Endothelial cell of umbilical vein (primary cell): ENCODE data around the gene PRLR. TPM values are rescaled to one million over a fixed set of nuclear protein-coding genes. Genes with fewer than 3 reads are reported as not detected.

ENCODE experiments used
- BruUV-seq: library from RNA; stranded (reverse); fragments of 400-500 nt; replicated peaks from 2 replicates; lab custom pipeline; 2021; lab: Mats Ljungman, UMichigan
- CTCF ChIA-PET: fragments of 300-600, 350-600 bp; sonication (Branson Sonifier 250); formaldehyde crosslinking; loops from one replicate; lab custom pipeline; 2021; ENCODE audit warnings: antibody characterized with exemption, inconsistent platforms; lab: Charles Lee
- POLR2A ChIA-PET: fragments of 300-600, 350-600 bp; sonication (Branson Sonifier 250); formaldehyde crosslinking; loops from one replicate; lab custom pipeline; 2021; ENCODE audit warnings: antibody characterized with exemption, inconsistent platforms; lab: Charles Lee
- DNase-seq: peaks from one replicate; pipeline ENCODE4 v3.0.0-alpha.2; 2011; ENCODE audit warnings: low read depth, low spot score
- FAIRE-seq: peaks from 2 replicates; lab custom pipeline; 2011; peaks lifted over from hg19 to GRCh38; lab: Jason Lieb, UNC
- H2AFZ ChIP-seq: 2 replicates; pipeline ENCODE4 v1.6.0; 2012; ENCODE audit warnings: low read depth, low read length, control low read depth, inconsistent platforms
- H3K27ac ChIP-seq: 2 replicates; pipeline ENCODE4 v1.5.1; 2011; ENCODE audit warnings: low read depth, mild to moderate bottlenecking, control low read depth, low read length, moderate library complexity; ENCODE audit not compliant: insufficient read depth
- H3K27me3 ChIP-seq, 2 experiments: 2 replicates each; pipeline versions ENCODE4 v1.6.0 to v1.6.1; 2011; ENCODE audit warnings: low read length in 2 of 2, mixed read lengths in 1 of 2; ENCODE audit not compliant: control insufficient read depth in 2 of 2, insufficient read depth in 2 of 2
- H3K36me3 ChIP-seq, 2 experiments: 2 replicates in 1 of 2; 3 replicates in 1 of 2; pipeline ENCODE4 v1.5.1; 2011; ENCODE audit warnings: low read length in 2 of 2, mild to moderate bottlenecking in 1 of 2, moderate library complexity in 1 of 2; ENCODE audit not compliant: control insufficient read depth in 2 of 2, insufficient read depth in 2 of 2; ENCODE audit errors: extremely low read depth in 1 of 2
- H3K4me1 ChIP-seq: 3 replicates; pipeline ENCODE4 v1.5.1; 2011; ENCODE audit warnings: mild to moderate bottlenecking, low read length; ENCODE audit not compliant: control insufficient read depth, insufficient read depth; ENCODE audit errors: extremely low read depth
- H3K4me2 ChIP-seq: 2 replicates; pipeline ENCODE4 v1.6.1; 2011; ENCODE audit warnings: low read length, control low read depth, mixed read lengths; ENCODE audit not compliant: insufficient read depth
- H3K4me3 ChIP-seq, 3 experiments: fragments of 200-600 bp in 1 of 3; sonication (generic), shearing (Covaris generic) in 1 of 3; replicated peaks in 1 of 3; 2 replicates each; pipeline ENCODE4 v1.5.1; 2011 to 2016; ENCODE audit warnings: control low read depth in 3 of 3, low read length in 3 of 3, mild to moderate bottlenecking in 2 of 3, inconsistent platforms in 1 of 3, low read depth in 1 of 3, moderate library complexity in 1 of 3; ENCODE audit not compliant: insufficient read depth in 1 of 3
- H3K79me2 ChIP-seq: 2 replicates; pipeline ENCODE4 v1.6.0; 2012; ENCODE audit warnings: low read length, inconsistent platforms; ENCODE audit not compliant: control insufficient read depth, insufficient read depth
- H3K9ac ChIP-seq: replicated peaks from 2 replicates; pipeline ENCODE3; 2011; ENCODE audit warnings: low read length, control low read depth; ENCODE audit not compliant: insufficient read depth; ENCODE audit errors: extremely low read depth
- H3K9me1 ChIP-seq: replicated peaks from 3 replicates; pipeline ENCODE4 v1.6.0; 2011; ENCODE audit warnings: mild to moderate bottlenecking, low read length; ENCODE audit not compliant: control insufficient read depth, insufficient read depth; ENCODE audit errors: extremely low read depth
- H3K9me3 ChIP-seq: replicated peaks from 2 replicates; pipeline ENCODE4 v1.5.1; 2012; ENCODE audit warnings: low read length, inconsistent platforms; ENCODE audit not compliant: control insufficient read depth, insufficient read depth
- H4K20me1 ChIP-seq: replicated peaks from 2 replicates; pipeline ENCODE3; 2011; ENCODE audit warnings: mild to moderate bottlenecking, low read length; ENCODE audit not compliant: control insufficient read depth, insufficient read depth; ENCODE audit errors: extremely low read depth
- EZH2 ChIP-seq: IDR thresholded peaks from 2 replicates; pipeline ENCODE4 v1.6.1; 2012; ENCODE audit warnings: borderline replicate concordance, low read depth, mild to moderate bottlenecking, moderate library complexity, low read length, inconsistent platforms; ENCODE audit not compliant: severe bottlenecking
- FOS ChIP-seq: IDR thresholded peaks from 2 replicates; pipeline ENCODE4 v1.6.1; 2011; ENCODE audit warnings: mild to moderate bottlenecking, low read length, moderate library complexity, borderline replicate concordance; ENCODE audit not compliant: insufficient read depth
- GATA2 ChIP-seq: IDR thresholded peaks from 2 replicates; pipeline ENCODE4 v1.7.0; 2011; ENCODE audit warnings: low read depth, mild to moderate bottlenecking, moderate library complexity, mixed read lengths, low read length; ENCODE audit not compliant: insufficient read length, insufficient read depth
- JUN ChIP-seq: IDR thresholded peaks from 2 replicates; pipeline ENCODE4 v1.6.1; 2011; ENCODE audit warnings: borderline replicate concordance, low read depth; ENCODE audit not compliant: insufficient read length, insufficient read depth
- MYC ChIP-seq: IDR thresholded peaks from one replicate; pipeline ENCODE4 v1.6.1; 2011; ENCODE audit warnings: mild to moderate bottlenecking, low read depth, low read length
- POLR2A ChIP-seq: IDR thresholded peaks from 2 replicates; pipeline ENCODE4 v1.6.1; 2012; ENCODE audit warnings: low read depth, mild to moderate bottlenecking, control low read depth, low read length
- POLR2AphosphoS5 ChIP-seq: IDR thresholded peaks from 2 replicates; pipeline ENCODE4 v1.6.1; 2012; ENCODE audit warnings: low read depth, mild to moderate bottlenecking, control low read depth, low read length, moderate library complexity; ENCODE audit not compliant: insufficient read depth
- dilution Hi-C: fragments of 300-500 bp; cut with MboI; formaldehyde crosslinking; loops from one replicate; pipeline ENCODE4 v1.15.0; 2019; ENCODE audit warnings: low sequenced_read_pairs; ENCODE audit not compliant: extremely low pct_ligation_motif_present
- intact Hi-C: fragments of 100-400 bp; cut with micrococcal nuclease; formaldehyde crosslinking; loops from one replicate; pipeline ENCODE4 v1.10.0; 2022
- polyA plus RNA-seq, 4 experiments: library from polyadenylated mRNA; depleted of rRNA in 3 of 4; stranded (reverse) in 3 of 4; unstranded in 1 of 4; fragments of >200 nt; gene quantifications; 2 replicates each; pipeline versions ENCODE4 v1.2.1 to v1.2.3, GENCODE V29; 2011 to 2012; ENCODE audit warnings: missing spikeins in 1 of 4
- total RNA-seq: library from RNA; stranded (reverse); gene quantifications from 2 replicates; pipeline ENCODE4 v1.2.3, GENCODE V29; 2021
- TF ChIP-seq, protein P1 (sequence below), 2 donors: IDR thresholded peaks; 1 replicate in 1 of 2; 2 replicates in 1 of 2; pipeline ENCODE4 v1.5.1; 2011; ENCODE audit warnings: low read length in 2 of 2, mild to moderate bottlenecking in 2 of 2, moderate library complexity in 2 of 2, control low read depth in 1 of 2, inconsistent platforms in 1 of 2, low read depth in 1 of 2; ENCODE audit not compliant: insufficient read depth in 1 of 2; ENCODE audit errors: extremely low read depth in 1 of 2
- TF ChIP-seq, protein P2 (sequence below): IDR thresholded peaks from 2 replicates; pipeline ENCODE4 v1.6.1; 2011; ENCODE audit not compliant: insufficient read depth, insufficient read length

Gene PRLR
- total and polyA plus RNA-seq, 2 donors (not counting 3 experiments of a cell fraction or from before 2014, with no cell fraction given), result not detected

DNA sequence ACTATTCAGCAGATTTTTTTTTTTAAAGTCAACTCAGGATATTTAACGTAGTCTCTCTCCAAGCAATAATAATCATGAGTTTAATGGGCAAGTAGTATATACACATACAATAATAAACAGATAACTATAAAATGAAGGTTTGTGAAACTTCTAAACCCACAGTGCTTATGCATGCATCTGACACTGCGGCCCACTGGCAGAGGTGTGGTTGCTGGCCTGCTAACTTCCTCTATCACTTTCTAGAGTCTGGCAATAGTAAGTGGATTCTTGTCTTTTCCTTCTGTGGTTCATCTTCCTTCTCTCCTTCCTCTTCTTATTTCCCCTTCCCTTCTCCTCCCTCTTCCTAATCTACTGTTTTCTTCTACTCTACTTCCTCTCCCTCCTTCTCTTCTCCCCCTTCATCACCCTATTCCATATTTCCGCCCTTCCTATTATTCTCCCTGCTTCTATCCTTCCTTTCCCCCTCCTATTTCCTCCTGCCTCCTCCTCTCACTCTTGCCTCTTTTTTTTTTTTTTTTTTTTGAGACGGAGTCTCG lies 164.0 kb downstream of the PRLR start:
- H3K9ac ChIP-seq, result no peak overlapping the region
- dilution Hi-C loops (no loop called here), intact Hi-C loops (no loop called here)
- DNase-seq, result no peak
- H3K27ac ChIP-seq, result no peak overlapping the region
- H3K27me3 ChIP-seq, result no peaks in the 10 kb centered on the region
- TF ChIP-seq JUN (no peak), POLR2A (no peak), FOS (no peak), GATA2 (no peak), POLR2AphosphoS5 (no peak), MYC (no peak), EZH2 (no peak)
- TF ChIP-seq, protein P1, sequence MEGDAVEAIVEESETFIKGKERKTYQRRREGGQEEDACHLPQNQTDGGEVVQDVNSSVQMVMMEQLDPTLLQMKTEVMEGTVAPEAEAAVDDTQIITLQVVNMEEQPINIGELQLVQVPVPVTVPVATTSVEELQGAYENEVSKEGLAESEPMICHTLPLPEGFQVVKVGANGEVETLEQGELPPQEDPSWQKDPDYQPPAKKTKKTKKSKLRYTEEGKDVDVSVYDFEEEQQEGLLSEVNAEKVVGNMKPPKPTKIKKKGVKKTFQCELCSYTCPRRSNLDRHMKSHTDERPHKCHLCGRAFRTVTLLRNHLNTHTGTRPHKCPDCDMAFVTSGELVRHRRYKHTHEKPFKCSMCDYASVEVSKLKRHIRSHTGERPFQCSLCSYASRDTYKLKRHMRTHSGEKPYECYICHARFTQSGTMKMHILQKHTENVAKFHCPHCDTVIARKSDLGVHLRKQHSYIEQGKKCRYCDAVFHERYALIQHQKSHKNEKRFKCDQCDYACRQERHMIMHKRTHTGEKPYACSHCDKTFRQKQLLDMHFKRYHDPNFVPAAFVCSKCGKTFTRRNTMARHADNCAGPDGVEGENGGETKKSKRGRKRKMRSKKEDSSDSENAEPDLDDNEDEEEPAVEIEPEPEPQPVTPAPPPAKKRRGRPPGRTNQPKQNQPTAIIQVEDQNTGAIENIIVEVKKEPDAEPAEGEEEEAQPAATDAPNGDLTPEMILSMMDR (IDR thresholded peaks at IDR 0.05; ENCODE audit: extremely low read depth in 1 of 2, insufficient read depth in 1 of 2, low read depth in 1 of 2, low read length in 2 of 2), result no peak
- TF ChIP-seq, protein P2, sequence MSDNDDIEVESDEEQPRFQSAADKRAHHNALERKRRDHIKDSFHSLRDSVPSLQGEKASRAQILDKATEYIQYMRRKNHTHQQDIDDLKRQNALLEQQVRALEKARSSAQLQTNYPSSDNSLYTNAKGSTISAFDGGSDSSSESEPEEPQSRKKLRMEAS, result no peak
- H3K4me3 ChIP-seq, result no peak overlapping the region
- no peak overlapping the region for H2AFZ ChIP-seq
- H3K9me3 ChIP-seq, result no peaks in the 10 kb centered on the region
- H3K9me1 ChIP-seq, result no peaks in the 10 kb centered on the region
- no peak overlapping the region for H3K4me2 ChIP-seq
- FAIRE-seq, result no peak
- ChIA-PET POLR2A (no interaction called here), CTCF (no interaction called here)
- H3K4me1 ChIP-seq, result no peaks in the 10 kb centered on the region
- BruUV-seq, result no TSS peak
- no peaks in the 10 kb centered on the region for H3K36me3 ChIP-seq
- H3K79me2 ChIP-seq, result no peaks in the 10 kb centered on the region
- H4K20me1 ChIP-seq, result no peaks in the 10 kb centered on the region
